Lung (tissue), 12 donors: ENCODE results near the gene SLC35F3. TPM values are rescaled to one million over a fixed set of nuclear protein-coding genes. Genes with fewer than 3 reads are reported as not detected.

Source experiments
- ATAC-seq: fragments of 200-7000 bp; cut with Tn5 transposase; one replicate; pipeline ENCODE4 v1.9.1; 2020; ENCODE audit warnings: moderate number of reproducible peaks; ENCODE audit not compliant: insufficient read depth, low FRiP score
- DNase-seq, 3 donors: peaks; one replicate each; pipeline ENCODE4 v3.0.0-alpha.2; 2013 to 2017
- H3K27ac ChIP-seq, 2 donors: one replicate each; pipeline ENCODE4 v1.5.1; 2013; ENCODE audit warnings: mild to moderate bottlenecking in 2 of 2, moderate library complexity in 2 of 2, control low read depth in 1 of 2, inconsistent platforms in 1 of 2, low read depth in 1 of 2, low read length in 1 of 2
- H3K27me3 ChIP-seq, 3 donors: one replicate each; pipeline ENCODE4 v1.5.1; 2013; ENCODE audit warnings: low read length in 2 of 3; ENCODE audit not compliant: control insufficient read depth in 3 of 3, insufficient read depth in 3 of 3
- H3K36me3 ChIP-seq, 4 donors: one replicate each; pipeline ENCODE4 v1.5.1; 2013; ENCODE audit warnings: low read length in 4 of 4, mild to moderate bottlenecking in 1 of 4, moderate library complexity in 1 of 4; ENCODE audit not compliant: control insufficient read depth in 4 of 4, insufficient read depth in 4 of 4
- H3K4me1 ChIP-seq, 5 donors: one replicate each; pipeline ENCODE4 v1.5.1; 2013; ENCODE audit warnings: low read length in 5 of 5, mild to moderate bottlenecking in 2 of 5, moderate library complexity in 1 of 5; ENCODE audit not compliant: control insufficient read depth in 5 of 5, insufficient read depth in 5 of 5
- H3K4me3 ChIP-seq: one replicate; pipeline ENCODE4 v1.5.1; 2013; ENCODE audit warnings: mild to moderate bottlenecking, control low read depth, moderate library complexity
- H3K9ac ChIP-seq, 2 donors: one replicate each; pipeline ENCODE4 v1.5.1; 2013; ENCODE audit warnings: low read length in 2 of 2, control low read depth in 1 of 2; ENCODE audit not compliant: insufficient read depth in 1 of 2
- H3K9me3 ChIP-seq, 4 donors: one replicate each; pipeline ENCODE4 v1.5.1; 2013; ENCODE audit warnings: low read length in 3 of 4, mild to moderate bottlenecking in 1 of 4, moderate library complexity in 1 of 4; ENCODE audit not compliant: control insufficient read depth in 4 of 4, insufficient read depth in 3 of 4
- CTCF ChIP-seq: IDR thresholded peaks from 2 replicates; pipeline ENCODE4 v1.5.1; 2012; ENCODE audit warnings: mild to moderate bottlenecking; ENCODE audit errors: control extremely low read depth, extremely low read depth
- WGBS, 2 donors: extraction: QIAGEN DNeasy Blood & Tissue Kit; methylation state at CpG; one replicate each; pipeline ENCODE4 v1.1.7; 2013; 5-methylcytosine and 5-hydroxymethylcytosine counted together
- polyA plus RNA-seq, 2 donors: library from polyadenylated mRNA; stranded (reverse); fragments of 200-250 nt; gene quantifications; one replicate each; pipeline ENCODE4 v1.2.1, GENCODE V29; 2013
- total RNA-seq, 2 donors: library from RNA; depleted of rRNA in 1 of 2; stranded (reverse); fragments of >200 nt in 1 of 2; gene quantifications; one replicate each; pipeline ENCODE4 v1.2.1, GENCODE V29; 2014 to 2021
- donor health status: control.
- donor health status: control.
- donor health status: Bipolar disorder and iron deficiency.
- donor health status: healthy.
- donor health status: DM: yes; HTN: yes; CAD: no.

Gene SLC35F3
- total and polyA plus RNA-seq, 4 donors, result 0.09 to 1.4 (median 0.48) TPM

- no peaks in the 10 kb centered on the region for H3K27me3 ChIP-seq
- no peak overlapping the region for H3K4me3 ChIP-seq
- H3K9ac ChIP-seq, result no peak overlapping the region
- ATAC-seq (no peak), DNase-seq (no peak)
- H3K27ac ChIP-seq, result no peak overlapping the region
- no peaks in the 10 kb centered on the region for H3K36me3 ChIP-seq
- TF ChIP-seq CTCF, result no peak
- H3K4me1 ChIP-seq, result no peaks in the 10 kb centered on the region
- peaks cover 0 to 2% (median 0%) of the 10 kb centered on the region in 4 donors for H3K9me3 ChIP-seq
- 80 to 83% methylated on average over 1 of the region's 1 CpG for WGBS, 2 donors
Measured at GRCh38 chr1:234238060-234238459, 333.6 kb downstream of the SLC35F3 start.

GRCh38 chr1:234239515-234239914 is 335.0 kb downstream of the SLC35F3 start:
- no peak for TF ChIP-seq CTCF
- no peak overlapping the region for H3K4me3 ChIP-seq
- H3K27me3 ChIP-seq, result no peaks in the 10 kb centered on the region
- WGBS, 2 donors, result 97 to 98% methylated on average over 2 of the region's 2 CpGs
- ATAC-seq (no peak), DNase-seq (no peak)
- H3K9ac ChIP-seq, result no peak overlapping the region
- H3K27ac ChIP-seq, result no peak overlapping the region
- no peaks in the 10 kb centered on the region for H3K4me1 ChIP-seq
- no peaks in the 10 kb centered on the region for H3K36me3 ChIP-seq
- peaks cover 0 to 2% (median 0%) of the 10 kb centered on the region in 4 donors for H3K9me3 ChIP-seq

GRCh38 chr1:234239936-234240335 is 335.5 kb downstream of the SLC35F3 start:
- ATAC-seq (no peak), DNase-seq (no peak)
- H3K4me3 ChIP-seq, result no peak overlapping the region
- WGBS, 2 donors, result 94 to 97% methylated on average over 9 of the region's 9 CpGs
- H3K9me3 ChIP-seq, result peaks cover 0 to 2% (median 0%) of the 10 kb centered on the region in 4 donors
- H3K36me3 ChIP-seq, result no peaks in the 10 kb centered on the region
- H3K27ac ChIP-seq, result no peak overlapping the region
- H3K27me3 ChIP-seq, result no peaks in the 10 kb centered on the region
- H3K4me1 ChIP-seq, result no peaks in the 10 kb centered on the region
- TF ChIP-seq CTCF, result no peak
- H3K9ac ChIP-seq, result no peak overlapping the region

- DNase-seq (no peak), ATAC-seq (no peak)
- TF ChIP-seq CTCF, result no peak
- H3K4me1 ChIP-seq, result no peaks in the 10 kb centered on the region
- H3K27me3 ChIP-seq, result no peaks in the 10 kb centered on the region
- no peak overlapping the region for H3K9ac ChIP-seq
- no peak overlapping the region for H3K4me3 ChIP-seq
- no peaks in the 10 kb centered on the region for H3K36me3 ChIP-seq
- H3K27ac ChIP-seq, result no peak overlapping the region
- H3K9me3 ChIP-seq, result peaks cover 0 to 2% (median 0%) of the 10 kb centered on the region in 4 donors
Measured at GRCh38 chr1:234240680-234241079, 336.2 kb downstream of the SLC35F3 start.
